ENCODE results near the gene LSG1. TPM values are rescaled to one million over a fixed set of nuclear protein-coding genes. Genes with fewer than 3 reads are reported as not detected.

Gene LSG1
- total and polyA plus RNA-seq, 2 of the 13 experiments (the other 11 are each of a cell fraction or from before 2014, with no cell fraction given), result 21.4 to 32.1 TPM

- TF ChIP-seq ZNF414 (CRISPR knock-in tag; IDR thresholded peaks at IDR 0.05) (peak; percentile 79), JARID2 (CRISPR knock-in tag; IDR thresholded peaks at IDR 0.05; ENCODE audit: insufficient replicate concordance) (no peak), ZNF274 (CRISPR knock-in tag; IDR thresholded peaks at IDR 0.05) (0 out of 2 replicates have a peak, but pooled peaks have one; percentile 35), KLF12 (CRISPR knock-in tag; IDR thresholded peaks at IDR 0.05; ENCODE audit: borderline replicate concordance) (peak; percentile 37; the same call in 1 of the 2 replicates), ZNF746 (CRISPR knock-in tag; IDR thresholded peaks at IDR 0.05) (no peak), PRDM10 (CRISPR knock-in tag; IDR thresholded peaks at IDR 0.05; ENCODE audit: low read depth) (peak; percentile 100), NFIB (CRISPR knock-in tag; IDR thresholded peaks at IDR 0.05; ENCODE audit: borderline replicate concordance) (no peak), ZNF513 (CRISPR knock-in tag; conservative IDR thresholded peaks at IDR 0.05) (no peak), HNRNPH1 (optimal IDR thresholded peaks at IDR 0.05; ENCODE audit: low read depth, low read length) (no peak), KLF6 (CRISPR knock-in tag; IDR thresholded peaks at IDR 0.05) (0 out of 2 replicates have a peak, but pooled peaks have one; percentile 62), ZNF660 (CRISPR knock-in tag; IDR thresholded peaks at IDR 0.05; ENCODE audit: borderline replicate concordance, low read depth) (no peak), ZNF83 (CRISPR knock-in tag; IDR thresholded peaks at IDR 0.05; ENCODE audit: borderline replicate concordance) (no peak), TFE3 (CRISPR knock-in tag; IDR thresholded peaks at IDR 0.05) (0 out of 2 replicates have a peak, but pooled peaks have one; percentile 47), MLLT10 (CRISPR knock-in tag; IDR thresholded peaks at IDR 0.05) (no peak), ATF4 (CRISPR knock-in tag; IDR thresholded peaks at IDR 0.05) (peak in 1 of 2 experiments; percentile 48; a peak in 1 of 4 replicates), ZNF207 (IDR thresholded peaks at IDR 0.05; ENCODE audit: borderline replicate concordance) (no peak), KLF13 (CRISPR knock-in tag; IDR thresholded peaks at IDR 0.05) (no peak), TOE1 (CRISPR knock-in tag; IDR thresholded peaks at IDR 0.05) (no peak), ZNF670 (CRISPR knock-in tag; IDR thresholded peaks at IDR 0.05; ENCODE audit: borderline replicate concordance) (peak; percentile 96), EED (CRISPR knock-in tag; IDR thresholded peaks at IDR 0.05) (peak; percentile 91)
Measured at GRCh38 chr3:194671900-194672808, at the start of gene LSG1 (continued).

All from HepG2 (cell line).